ENCODE measurements around the gene KLHL29. TPM values are rescaled to one million over a fixed set of nuclear protein-coding genes. Genes with fewer than 3 reads are reported as not detected.
A peak's percentile ranks its signal among the peaks of the same experiment; 100 is the strongest.

KLHL29 gene
- total RNA-seq, 4 donors from 2014 or later: 39.6 to 52.0 (median 40.4) TPM

DNA sequence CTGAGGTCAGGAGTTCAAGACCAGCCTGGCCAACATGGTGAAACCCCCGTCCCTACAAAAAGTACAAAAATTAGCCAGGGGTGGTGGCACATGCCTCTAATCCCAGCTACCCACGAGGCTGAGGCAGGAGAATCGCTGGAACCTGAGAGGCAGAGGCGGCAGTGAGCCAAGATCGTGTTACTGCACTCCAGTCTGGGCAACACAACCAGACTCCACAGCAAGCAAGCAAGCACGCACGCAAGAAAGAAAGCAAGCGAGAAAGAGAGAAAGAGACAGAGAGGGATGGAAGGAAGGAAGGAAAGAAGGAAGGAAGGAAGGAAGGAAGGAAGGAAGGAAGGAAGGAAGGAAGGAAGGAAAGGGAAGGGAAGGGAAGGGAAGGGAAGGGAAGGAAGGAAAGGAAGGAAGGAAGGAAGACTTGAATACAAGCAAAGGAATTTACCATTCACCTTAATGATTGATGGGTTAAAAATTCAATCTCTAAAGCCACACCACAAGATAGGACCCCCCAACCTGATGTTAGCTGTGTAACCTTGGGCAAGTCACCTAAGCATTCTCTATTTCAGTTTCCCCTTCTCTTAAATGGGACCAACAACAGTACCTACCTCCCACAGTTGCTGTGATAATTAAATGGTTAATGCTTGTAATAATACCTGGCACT, 360.2 kb downstream of the KLHL29 start:
- H3K27me3 ChIP-seq: no peaks in the 10 kb centered on the region
- peak in 1 of 2 donors; percentile 17 for DNase-seq (ENCODE audit: low spot score in 2 of 2)
- no peak overlapping the region for H3K4me3 ChIP-seq
- WGBS, 2 donors: 77 to 82% methylated on average over 8 of the region's 8 CpGs
- TF ChIP-seq EP300 (IDR thresholded peaks at IDR 0.05): no peak
- no peak for TF ChIP-seq POLR2A (IDR thresholded peaks at IDR 0.05)
- TF ChIP-seq, protein P1, sequence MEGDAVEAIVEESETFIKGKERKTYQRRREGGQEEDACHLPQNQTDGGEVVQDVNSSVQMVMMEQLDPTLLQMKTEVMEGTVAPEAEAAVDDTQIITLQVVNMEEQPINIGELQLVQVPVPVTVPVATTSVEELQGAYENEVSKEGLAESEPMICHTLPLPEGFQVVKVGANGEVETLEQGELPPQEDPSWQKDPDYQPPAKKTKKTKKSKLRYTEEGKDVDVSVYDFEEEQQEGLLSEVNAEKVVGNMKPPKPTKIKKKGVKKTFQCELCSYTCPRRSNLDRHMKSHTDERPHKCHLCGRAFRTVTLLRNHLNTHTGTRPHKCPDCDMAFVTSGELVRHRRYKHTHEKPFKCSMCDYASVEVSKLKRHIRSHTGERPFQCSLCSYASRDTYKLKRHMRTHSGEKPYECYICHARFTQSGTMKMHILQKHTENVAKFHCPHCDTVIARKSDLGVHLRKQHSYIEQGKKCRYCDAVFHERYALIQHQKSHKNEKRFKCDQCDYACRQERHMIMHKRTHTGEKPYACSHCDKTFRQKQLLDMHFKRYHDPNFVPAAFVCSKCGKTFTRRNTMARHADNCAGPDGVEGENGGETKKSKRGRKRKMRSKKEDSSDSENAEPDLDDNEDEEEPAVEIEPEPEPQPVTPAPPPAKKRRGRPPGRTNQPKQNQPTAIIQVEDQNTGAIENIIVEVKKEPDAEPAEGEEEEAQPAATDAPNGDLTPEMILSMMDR (IDR thresholded peaks at IDR 0.05): no peak
- no peak overlapping the region for H3K27ac ChIP-seq
- peaks cover 0 to 15% (median 3%) of the 10 kb centered on the region in 4 donors for H3K4me1 ChIP-seq
- no peaks in the 10 kb centered on the region for H3K9me3 ChIP-seq
- H3K36me3 ChIP-seq: peaks cover 0 to 7% (median 0%) of the 10 kb centered on the region in 3 donors

DNA sequence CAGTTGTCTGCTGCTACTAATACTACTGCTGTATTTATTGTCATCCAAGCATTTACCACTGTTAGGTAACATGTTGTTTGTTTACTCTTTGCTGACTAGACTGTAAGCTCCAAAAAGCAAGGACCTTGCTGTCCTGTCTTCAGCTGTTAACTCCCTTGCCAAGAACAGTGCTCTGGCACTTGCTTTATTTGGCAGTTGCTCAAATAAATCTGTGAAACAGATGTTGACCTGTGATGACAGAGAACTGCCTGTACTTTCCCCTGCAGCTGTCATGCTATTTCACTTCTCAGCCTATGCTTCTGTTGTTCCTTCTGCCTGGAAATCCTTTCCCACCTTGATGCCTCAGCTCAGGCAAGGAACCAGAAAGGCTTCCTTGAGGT, 360.7 kb downstream of the KLHL29 start:
- peak; percentile 35 to 77 for DNase-seq (ENCODE audit: low spot score in 2 of 2)
- TF ChIP-seq, protein P1 (IDR thresholded peaks at IDR 0.05): no peak
- peak; percentile 44 to 96 for TF ChIP-seq EP300 (IDR thresholded peaks at IDR 0.05)
- Histone ChIP-seq H3K27me3 (no peaks in the 10 kb centered on the region), H3K36me3 (peaks cover 0 to 12% (median 0%) of the 10 kb centered on the region in 3 donors), H3K4me3 (no peak overlapping the region), H3K9me3 (no peaks in the 10 kb centered on the region), H3K27ac (peak overlapping the region in 1 of 4 donors; percentile 64), H3K4me1 (peaks cover 0 to 15% (median 3%) of the 10 kb centered on the region in 4 donors)

DNA sequence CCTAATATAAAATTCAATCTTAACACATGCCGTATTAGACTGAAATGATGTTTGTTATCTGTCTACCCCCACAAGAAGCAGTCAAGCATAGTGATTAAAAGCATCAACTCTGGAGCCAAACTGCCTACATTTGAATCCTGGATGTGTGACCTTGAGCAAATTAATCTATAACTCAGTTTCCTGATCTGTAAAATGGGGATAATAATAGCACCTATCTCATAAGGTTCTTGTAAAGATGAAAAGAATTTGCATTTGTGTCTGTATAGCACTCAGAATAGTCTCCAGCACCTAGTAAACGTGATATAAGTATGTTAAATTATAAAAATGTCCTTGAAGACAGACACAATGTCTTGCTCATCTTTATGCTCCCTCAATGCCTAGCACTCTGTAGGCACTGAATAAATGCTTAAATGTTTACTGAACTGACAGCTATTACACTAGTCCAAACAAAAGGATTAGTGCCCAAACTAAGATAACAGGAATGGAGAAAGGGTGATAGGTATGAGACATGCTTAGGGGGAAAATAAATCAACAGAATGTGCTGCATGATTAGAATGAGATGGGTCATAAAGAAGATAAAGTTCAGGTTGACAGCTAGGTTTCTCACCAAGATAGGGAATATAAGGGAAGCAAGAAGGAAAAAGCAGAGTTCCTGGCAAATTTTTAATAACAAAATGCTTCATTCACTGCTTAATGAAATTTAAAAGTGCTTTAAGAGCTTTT, 361.3 kb downstream of the KLHL29 start:
- TF ChIP-seq, protein P1 (IDR thresholded peaks at IDR 0.05): no peak
- H3K9me3 ChIP-seq: no peaks in the 10 kb centered on the region
- peaks cover 0 to 18% (median 0%) of the 10 kb centered on the region in 3 donors for H3K36me3 ChIP-seq
- peaks cover 0 to 15% (median 3%) of the 10 kb centered on the region in 4 donors for H3K4me1 ChIP-seq
- H3K27ac ChIP-seq: peak overlapping the region in 1 of 4 donors; percentile 64
- DNase-seq (ENCODE audit: low spot score in 2 of 2): no peak
- no peaks in the 10 kb centered on the region for H3K27me3 ChIP-seq
- 87 to 92% methylated on average over 2 of the region's 2 CpGs for WGBS, 2 donors
- no peak overlapping the region for H3K4me3 ChIP-seq

DNA sequence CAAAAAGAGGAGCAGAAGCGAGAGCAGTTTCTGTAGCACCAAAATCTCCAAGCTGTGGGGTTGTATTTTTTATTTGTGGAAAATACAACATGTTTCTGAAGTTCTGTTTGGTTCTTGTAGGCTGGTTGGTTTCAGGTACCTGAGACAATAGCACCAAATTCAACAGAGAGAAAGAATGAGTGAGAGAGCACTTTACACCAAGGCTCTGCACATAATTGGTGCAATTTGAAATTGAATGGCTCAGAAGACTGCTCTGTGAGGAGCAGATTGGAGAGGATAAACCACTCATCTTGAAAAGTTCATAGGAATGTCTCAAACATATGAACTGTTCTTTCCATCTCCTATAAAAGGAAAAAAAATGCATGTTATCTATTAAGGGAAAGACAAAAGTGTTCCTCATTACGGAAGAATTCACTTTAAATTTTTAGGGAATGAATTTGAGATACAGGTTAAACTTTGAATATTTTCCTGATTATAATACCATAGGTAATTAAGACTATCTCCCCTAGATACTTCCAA, 366.8 kb downstream of the KLHL29 start:
- H3K27me3 ChIP-seq: no peaks in the 10 kb centered on the region
- peaks cover 0 to 44% (median 0%) of the 10 kb centered on the region in 3 donors for H3K36me3 ChIP-seq
- no peaks in the 10 kb centered on the region for H3K4me1 ChIP-seq
- 96 to 99% methylated on average over 2 of the region's 2 CpGs for WGBS, 2 donors
- no peak for TF ChIP-seq EP300 (IDR thresholded peaks at IDR 0.05)
- H3K4me3 ChIP-seq: no peak overlapping the region
- no peak for DNase-seq (ENCODE audit: low spot score in 2 of 2)
- H3K9me3 ChIP-seq: no peaks in the 10 kb centered on the region
- H3K27ac ChIP-seq: no peak overlapping the region

DNA sequence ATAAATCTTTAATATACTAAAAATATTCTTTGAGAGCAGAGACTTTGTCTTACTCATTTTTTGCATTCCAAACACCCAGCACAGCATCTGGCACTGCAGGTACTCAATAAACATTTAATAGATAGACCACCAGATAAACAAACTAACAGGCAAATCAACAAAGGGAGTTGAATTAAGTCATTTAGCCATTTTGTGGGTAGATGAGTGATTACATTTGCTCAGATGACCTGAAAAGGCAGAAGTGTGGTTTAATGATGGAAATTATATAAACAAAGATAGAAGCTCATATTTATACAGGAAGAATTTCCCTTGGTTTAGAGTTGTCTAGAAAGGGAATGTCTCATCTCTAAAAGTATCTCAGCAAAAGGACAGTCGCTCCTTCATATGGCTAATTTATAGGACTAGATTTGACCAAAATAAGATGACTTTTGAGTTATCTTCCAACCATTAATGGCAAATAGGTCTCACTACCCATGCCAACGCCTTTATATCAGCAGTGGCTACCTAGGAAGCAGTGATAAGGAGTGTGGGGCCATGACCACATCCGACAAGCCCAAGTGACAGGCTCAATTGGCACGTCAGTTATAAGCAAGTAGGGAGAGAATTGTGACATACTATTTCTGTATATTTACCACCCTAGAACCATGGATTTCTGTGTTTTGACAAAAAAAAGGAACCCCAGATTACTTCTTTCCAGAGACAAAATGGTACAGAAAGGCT, 368.5 kb downstream of the KLHL29 start:
- Histone ChIP-seq H3K9me3 (no peaks in the 10 kb centered on the region), H3K36me3 (peaks cover 0 to 54% (median 0%) of the 10 kb centered on the region in 3 donors), H3K27ac (no peak overlapping the region), H3K4me1 (peaks cover 0 to 5% (median 0%) of the 10 kb centered on the region in 4 donors), H3K27me3 (no peaks in the 10 kb centered on the region), H3K4me3 (no peak overlapping the region)
- DNase-seq (ENCODE audit: low spot score in 2 of 2): no peak
- TF ChIP-seq POLR2A (IDR thresholded peaks at IDR 0.05): no peak
- TF ChIP-seq EP300 (IDR thresholded peaks at IDR 0.05): no peak
- TF ChIP-seq, protein P1 (IDR thresholded peaks at IDR 0.05): no peak
- 92 to 95% methylated on average over 4 of the region's 4 CpGs for WGBS, 2 donors

Measured in tibial nerve (tissue), 4 donors.